NCI-H1417 treated with DMSO at 0.1 percent for 48 hours (cell line): Measurements from ENCODE around the gene LRRIQ3.
"Not testable (repeated sequence)": the region's sequence is repeated elsewhere in the genome, so short reads cannot be mapped to it uniquely, and the experiment has no call there.

Experiments used
- DNase-seq: peaks from one replicate; lab custom pipeline; 2025; lab: John Stamatoyannopoulos, UW

The LRRIQ3 gene

GRCh38 chr1:74197657-74198552 is at the start of gene LRRIQ3, which contains the start of gene FPGT:
LRRIQ3 (minus strand) TSS chr1:74198176; CDS start chr1:74183684, 14,492 bp downstream.
FPGT (plus strand) TSS chr1:74198242; CDS start chr1:74198279, 37 bp downstream.
- peak; percentile 81 for DNase-seq

- DNase-seq = no peak
Observed at GRCh38 chr1:74246315-74246714, 48.3 kb upstream of the LRRIQ3 start.

GRCh38 chr1:74245168-74245772 is 47.3 kb upstream of the LRRIQ3 start:
- DNase-seq = no peak

- DNase-seq = no peak
Observed at GRCh38 chr1:74237787-74238186, 39.8 kb upstream of the LRRIQ3 start.

- no peak for DNase-seq
Observed at GRCh38 chr1:74237035-74237434, 39.1 kb upstream of the LRRIQ3 start.

- DNase-seq = no peak
Observed at GRCh38 chr1:74236440-74236839, 38.5 kb upstream of the LRRIQ3 start.

GRCh38 chr1:74235153-74235552 is 37.2 kb upstream of the LRRIQ3 start, which contains the start of gene TNNI3K:
TNNI3K (plus strand) TSS chr1:74235387; CDS start chr1:74235452, 65 bp downstream.
- no peak for DNase-seq

- DNase-seq = no peak
Observed at GRCh38 chr1:74223453-74223852, 25.5 kb upstream of the LRRIQ3 start.

- no peak for DNase-seq
Observed at GRCh38 chr1:74222701-74223100, 24.7 kb upstream of the LRRIQ3 start.

- DNase-seq = no peak
Observed at GRCh38 chr1:74215229-74215628, 17.3 kb upstream of the LRRIQ3 start.

- no peak for DNase-seq
Observed at GRCh38 chr1:74205266-74205665, 7.3 kb upstream of the LRRIQ3 start.

GRCh38 chr1:74199504-74199903 is 1.5 kb upstream of the LRRIQ3 start:
- DNase-seq = no peak

- DNase-seq = no peak
Observed at GRCh38 chr1:74197255-74197654, 721 bp downstream of the LRRIQ3 start.

GRCh38 chr1:74195339-74195738 is 2.6 kb downstream of the LRRIQ3 start:
- no peak for DNase-seq

- DNase-seq = no peak
Observed at GRCh38 chr1:74193908-74194307, 4.1 kb downstream of the LRRIQ3 start.

GRCh38 chr1:74180490-74180889 is 17.5 kb downstream of the LRRIQ3 start:
- no peak for DNase-seq

GRCh38 chr1:74174423-74174822 is 23.6 kb downstream of the LRRIQ3 start:
- not testable (repeated sequence) for DNase-seq

GRCh38 chr1:74162333-74162732 is 35.6 kb downstream of the LRRIQ3 start:
- no peak for DNase-seq

- DNase-seq = no peak
Observed at GRCh38 chr1:74161497-74161896, 36.5 kb downstream of the LRRIQ3 start.

- DNase-seq = no peak
Observed at GRCh38 chr1:74160046-74160445, 37.9 kb downstream of the LRRIQ3 start.

- no peak for DNase-seq
Observed at GRCh38 chr1:74145086-74145485, 52.9 kb downstream of the LRRIQ3 start.

GRCh38 chr1:74117370-74117769 is 80.6 kb downstream of the LRRIQ3 start:
- DNase-seq = not testable (repeated sequence)

GRCh38 chr1:74113333-74113732 is 84.6 kb downstream of the LRRIQ3 start:
- DNase-seq = no peak
